Measurements from ENCODE around the gene PTPN14. TPM values are rescaled to one million over a fixed set of nuclear protein-coding genes. Genes with fewer than 3 reads are reported as not detected.
A peak's percentile ranks its signal among the peaks of the same experiment; 100 is the strongest.

PTPN14 gene
- total RNA-seq, 1 experiment from 2014 or later: 209 TPM

- intact Hi-C loops (cut with micrococcal nuclease; ENCODE audit: unreplicated experiment) (no loop called here), in situ Hi-C loops (cut with HindIII; ENCODE audit: low pct_unique_long_range_greater_than_20kb, low sequenced_read_pairs) (no loop called here)
- H3K4me3 ChIP-seq (ENCODE audit: low read depth in 2 of 2, low read length in 2 of 2): peak overlapping the region; percentile 91 to 92
- H3K36me3 ChIP-seq (ENCODE audit: control insufficient read depth, insufficient read depth, low read length): no peaks in the 10 kb centered on the region; the same call in 1 of the 2 replicates
- H3K27ac ChIP-seq (ENCODE audit: low read length): peak overlapping the region; percentile 93
- POLR2A ChIA-PET: interaction anchor here (0.6 to 1.0 kb wide), 3 partner anchors 33 to 805 kb away, joined by 3 to 5 read pairs (median 3); no protein-coding TSS in a partner anchor
- TSS peak; percentile 53 for BruUV-seq (replicated peaks)
- H3K4me1 ChIP-seq (ENCODE audit: control insufficient read depth, insufficient read depth, low read length): peaks cover 53% of the 10 kb centered on the region
- no peaks in the 10 kb centered on the region for H3K9me3 ChIP-seq (ENCODE audit: control insufficient read depth, insufficient read depth, low read depth, low read length)
- no peak for DNase-seq (ENCODE audit: low read depth, low spot score)
- no peaks in the 10 kb centered on the region for H3K27me3 ChIP-seq (ENCODE audit: control insufficient read depth, insufficient read depth, low read length)
- CTCF ChIA-PET: interaction anchor here (1.1 kb wide), 1 partner anchor 35 kb away, joined by 6 read pairs; no protein-coding TSS in a partner anchor
- peak; percentile 9; the same call in 1 of the 2 replicates for ATAC-seq
- no peak for TF ChIP-seq SIN3A (IDR thresholded peaks at IDR 0.05; ENCODE audit: borderline replicate concordance, insufficient read depth, low read depth, low read length)
- TF ChIP-seq, protein P1, sequence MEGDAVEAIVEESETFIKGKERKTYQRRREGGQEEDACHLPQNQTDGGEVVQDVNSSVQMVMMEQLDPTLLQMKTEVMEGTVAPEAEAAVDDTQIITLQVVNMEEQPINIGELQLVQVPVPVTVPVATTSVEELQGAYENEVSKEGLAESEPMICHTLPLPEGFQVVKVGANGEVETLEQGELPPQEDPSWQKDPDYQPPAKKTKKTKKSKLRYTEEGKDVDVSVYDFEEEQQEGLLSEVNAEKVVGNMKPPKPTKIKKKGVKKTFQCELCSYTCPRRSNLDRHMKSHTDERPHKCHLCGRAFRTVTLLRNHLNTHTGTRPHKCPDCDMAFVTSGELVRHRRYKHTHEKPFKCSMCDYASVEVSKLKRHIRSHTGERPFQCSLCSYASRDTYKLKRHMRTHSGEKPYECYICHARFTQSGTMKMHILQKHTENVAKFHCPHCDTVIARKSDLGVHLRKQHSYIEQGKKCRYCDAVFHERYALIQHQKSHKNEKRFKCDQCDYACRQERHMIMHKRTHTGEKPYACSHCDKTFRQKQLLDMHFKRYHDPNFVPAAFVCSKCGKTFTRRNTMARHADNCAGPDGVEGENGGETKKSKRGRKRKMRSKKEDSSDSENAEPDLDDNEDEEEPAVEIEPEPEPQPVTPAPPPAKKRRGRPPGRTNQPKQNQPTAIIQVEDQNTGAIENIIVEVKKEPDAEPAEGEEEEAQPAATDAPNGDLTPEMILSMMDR (IDR thresholded peaks at IDR 0.05): peak; percentile 38
These were observed 1.2 kb downstream of the PTPN14 start for GRCh38 chr1:214550013-214550856.

DNA sequence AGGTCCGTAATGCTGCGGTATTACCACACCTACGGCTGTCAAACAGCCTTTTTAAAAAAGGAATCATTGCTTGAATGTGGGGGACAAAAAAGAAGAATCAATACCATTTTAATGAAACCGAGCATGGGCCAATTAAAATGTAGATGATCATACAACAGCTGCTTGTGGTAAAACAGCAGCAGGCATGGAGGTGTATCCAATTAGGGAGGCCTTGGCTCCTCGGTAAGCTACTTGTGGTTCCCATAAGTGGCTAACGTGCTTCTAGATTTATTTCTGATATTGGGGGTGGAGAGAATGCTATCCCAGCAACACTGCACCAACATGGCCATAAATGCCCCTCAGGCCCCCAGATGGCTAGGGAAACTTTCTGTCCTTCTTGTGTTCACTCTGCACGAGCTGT is 1.8 kb downstream of the PTPN14 start:
- DNase-seq (ENCODE audit: low read depth, low spot score) (no peak), ATAC-seq (0 out of 2 replicates have a peak, but pooled peaks have one; percentile 0)
- H3K4me3 ChIP-seq (ENCODE audit: low read depth in 2 of 2, low read length in 2 of 2): peak overlapping the region; percentile 91 to 92
- peaks cover 58% of the 10 kb centered on the region for H3K4me1 ChIP-seq (ENCODE audit: control insufficient read depth, insufficient read depth, low read length)
- no peaks in the 10 kb centered on the region for H3K27me3 ChIP-seq (ENCODE audit: control insufficient read depth, insufficient read depth, low read length)
- POLR2A ChIA-PET: interaction anchor here (0.6 to 1.2 kb wide), 3 partner anchors 34 to 804 kb away, joined by 3 read pairs; no protein-coding TSS in a partner anchor
- H3K36me3 ChIP-seq (ENCODE audit: control insufficient read depth, insufficient read depth, low read length): no peaks in the 10 kb centered on the region; the same call in 1 of the 2 replicates
- intact Hi-C loops (cut with micrococcal nuclease; ENCODE audit: unreplicated experiment) (loop anchor here (2.0 to 5.0 kb wide), 2 partner anchors 33 to 37 kb away; no protein-coding TSS in a partner anchor), in situ Hi-C loops (cut with HindIII; ENCODE audit: low pct_unique_long_range_greater_than_20kb, low sequenced_read_pairs) (no loop called here)
- TF ChIP-seq POLR2AphosphoS5 (IDR thresholded peaks at IDR 0.05; ENCODE audit: low read depth, low read length) (no peak), TCF7L2 (IDR thresholded peaks at IDR 0.05; ENCODE audit: low read depth, low read length) (0 out of 2 replicates have a peak, but pooled peaks have one; percentile 7), SIN3A (IDR thresholded peaks at IDR 0.05; ENCODE audit: borderline replicate concordance, insufficient read depth, low read depth, low read length) (no peak)
- CTCF ChIA-PET: interaction anchor here (1.1 kb wide), 1 partner anchor 35 kb away, joined by 6 read pairs; no protein-coding TSS in a partner anchor
- BruUV-seq (replicated peaks): no TSS peak
- H3K27ac ChIP-seq (ENCODE audit: low read length): peak overlapping the region; percentile 93
- H3K9me3 ChIP-seq (ENCODE audit: control insufficient read depth, insufficient read depth, low read depth, low read length): no peaks in the 10 kb centered on the region

DNA sequence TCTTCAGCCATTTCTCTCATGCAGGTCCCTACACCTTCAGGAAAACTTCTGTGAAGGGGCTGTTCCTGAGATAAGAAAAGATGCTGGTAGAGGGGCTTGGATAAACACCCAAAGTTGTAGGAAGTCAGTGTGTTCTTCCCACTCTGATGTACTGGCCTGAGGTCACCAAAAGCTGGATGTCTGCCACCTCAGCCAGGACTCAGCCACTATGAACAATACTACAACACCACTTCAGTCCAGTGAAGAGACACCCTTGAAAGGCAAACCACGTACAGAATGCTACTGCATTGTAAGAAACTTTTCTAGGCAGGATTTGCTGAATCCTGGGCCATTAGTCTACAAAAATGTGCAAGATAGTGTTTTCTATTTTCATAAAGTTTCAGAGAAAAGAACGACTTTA is 2.4 kb downstream of the PTPN14 start:
- no peaks in the 10 kb centered on the region for H3K9me3 ChIP-seq (ENCODE audit: control insufficient read depth, insufficient read depth, low read depth, low read length)
- ChIA-PET POLR2A (interaction anchor here (1.0 to 1.2 kb wide), 2 partner anchors 34 to 51 kb away, joined by 3 read pairs; no protein-coding TSS in a partner anchor), CTCF (interaction anchor here (0.6 to 1.1 kb wide), 2 partner anchors 30 to 36 kb away, joined by 4 to 6 read pairs; no protein-coding TSS in a partner anchor)
- H3K27me3 ChIP-seq (ENCODE audit: control insufficient read depth, insufficient read depth, low read length): no peaks in the 10 kb centered on the region
- no peak for ATAC-seq
- in situ Hi-C loops (cut with HindIII; ENCODE audit: low pct_unique_long_range_greater_than_20kb, low sequenced_read_pairs) (no loop called here), intact Hi-C loops (cut with micrococcal nuclease; ENCODE audit: unreplicated experiment) (loop anchor here (2.0 to 5.0 kb wide), 2 partner anchors 34 to 37 kb away; no protein-coding TSS in a partner anchor)
- H3K4me1 ChIP-seq (ENCODE audit: control insufficient read depth, insufficient read depth, low read length): peaks cover 63% of the 10 kb centered on the region
- no peak for DNase-seq (ENCODE audit: low read depth, low spot score)
- peak overlapping the region; percentile 91 to 92 for H3K4me3 ChIP-seq (ENCODE audit: low read depth in 2 of 2, low read length in 2 of 2)
- no peaks in the 10 kb centered on the region; the same call in 1 of the 2 replicates for H3K36me3 ChIP-seq (ENCODE audit: control insufficient read depth, insufficient read depth, low read length)
- TF ChIP-seq POLR2AphosphoS5 (IDR thresholded peaks at IDR 0.05; ENCODE audit: low read depth, low read length): no peak; the same call in 1 of the 2 replicates
- no peak for TF ChIP-seq SIN3A (IDR thresholded peaks at IDR 0.05; ENCODE audit: borderline replicate concordance, insufficient read depth, low read depth, low read length)
- no peak for TF ChIP-seq REST (IDR thresholded peaks at IDR 0.05; ENCODE audit: insufficient read depth in 1 of 2, low read depth in 2 of 2, low read length in 1 of 2)
- TF ChIP-seq TCF7L2 (IDR thresholded peaks at IDR 0.05; ENCODE audit: low read depth, low read length): no peak
- TF ChIP-seq, protein P1 (IDR thresholded peaks at IDR 0.05): no peak
- peak overlapping the region; percentile 93 for H3K27ac ChIP-seq (ENCODE audit: low read length)
- no TSS peak for BruUV-seq (replicated peaks)

Data from Panc1 (cell line).